Left lung (tissue), 10 donors: ENCODE data around the gene WWOX. TPM values are rescaled to one million over a fixed set of nuclear protein-coding genes. Genes with fewer than 3 reads are reported as not detected.

Experiments
- ATAC-seq: fragments of 200-7000 bp; cut with Tn5 transposase; one replicate; pipeline ENCODE4 v1.9.1; 2020; ENCODE audit warnings: moderate library complexity
- DNase-seq, 4 donors: peaks; one replicate each; pipeline ENCODE4 v3.0.0-alpha.2; 2013 to 2020
- H3K27ac ChIP-seq, 2 donors: fragments of 200-600 bp; sonication (generic) in 1 of 2; one replicate each; pipeline versions ENCODE4 v1.5.0 to v1.8.0; 2020 to 2021
- H3K27me3 ChIP-seq, 2 donors: fragments of 200-600 bp; sonication (generic) in 1 of 2; one replicate each; pipeline versions ENCODE4 v1.5.0 to v1.8.0; 2020 to 2021
- H3K36me3 ChIP-seq, 2 donors: fragments of 200-600 bp; sonication (generic) in 1 of 2; one replicate each; pipeline versions ENCODE4 v1.5.0 to v1.8.0; 2020 to 2021
- H3K4me1 ChIP-seq, 2 donors: fragments of 200-600 bp; one replicate each; pipeline ENCODE4 v1.8.0; 2021
- H3K4me3 ChIP-seq, 2 donors: fragments of 200-600 bp; sonication (generic) in 1 of 2; one replicate each; pipeline versions ENCODE4 v1.5.0 to v1.8.0; 2020 to 2021; ENCODE audit warnings: mild to moderate bottlenecking in 1 of 2
- H3K9me3 ChIP-seq, 2 donors: fragments of 200-600 bp; sonication (generic) in 1 of 2; one replicate each; pipeline versions ENCODE4 v1.5.0 to v1.8.0; 2020 to 2021
- CTCF ChIP-seq, 2 donors: fragments of 200-600 bp; sonication (generic) in 1 of 2; IDR thresholded peaks; one replicate each; pipeline versions ENCODE4 v1.5.0 to v1.8.0; 2021; ENCODE audit warnings: antibody characterized with exemption in 2 of 2
- intact Hi-C, 2 donors: fragments of 100-400 bp; cut with DNase I; formaldehyde crosslinking; loops; one replicate each; pipeline versions ENCODE4 v1.11.2 to v1.14.2; 2022
- polyA plus RNA-seq, 6 donors: library from polyadenylated mRNA; unstranded; fragments of 120-200 nt; gene quantifications; one replicate each; pipeline ENCODE4 v1.2.1, GENCODE V29; 2013; ENCODE audit not compliant: insufficient read length in 6 of 6
- total RNA-seq, 2 donors: library from RNA; stranded (reverse); fragmentation: NEBNext Ultra II Directional; extraction: Animal tissue kit (Norgen Biotek cat#: 25700); gene quantifications; one replicate each; pipeline ENCODE4 v1.2.1, GENCODE V29; 2021
- donor health status: DM: no; HTN: yes; CAD: no.
- donor health status: DM: no; HTN: no; CAD: no.

WWOX gene
- total and polyA plus RNA-seq, 8 donors: 17.2 to 40.3 (median 30.8) TPM

- Histone ChIP-seq H3K27me3 (no peaks in the 10 kb centered on the region), H3K4me3 (no peak overlapping the region), H3K27ac (no peak overlapping the region), H3K36me3 (no peaks in the 10 kb centered on the region), H3K4me1 (no peaks in the 10 kb centered on the region), H3K9me3 (no peaks in the 10 kb centered on the region)
- no peak for ATAC-seq
- TF ChIP-seq CTCF (IDR thresholded peaks at IDR 0.05): no peak
- intact Hi-C loops: no loop called here
- peak in 1 of 4 donors; percentile 60 for DNase-seq
These were observed 118.8 kb downstream of the WWOX start for GRCh38 chr16:78218279-78218678.

- intact Hi-C loops: no loop called here
- no peak for DNase-seq
- no peak for ATAC-seq
- no peak overlapping the region for H3K27ac ChIP-seq
- no peak for TF ChIP-seq CTCF (IDR thresholded peaks at IDR 0.05)
- no peak overlapping the region for H3K4me3 ChIP-seq
- no peaks in the 10 kb centered on the region for H3K36me3 ChIP-seq
- no peaks in the 10 kb centered on the region for H3K9me3 ChIP-seq
- H3K27me3 ChIP-seq: no peaks in the 10 kb centered on the region
- H3K4me1 ChIP-seq: no peaks in the 10 kb centered on the region
These were observed 119.6 kb downstream of the WWOX start for GRCh38 chr16:78218856-78219651.

GRCh38 chr16:78220571-78220970 is 121.1 kb downstream of the WWOX start:
- H3K36me3 ChIP-seq: no peaks in the 10 kb centered on the region
- DNase-seq (no peak), ATAC-seq (no peak)
- no peaks in the 10 kb centered on the region for H3K9me3 ChIP-seq
- H3K4me1 ChIP-seq: no peaks in the 10 kb centered on the region
- no peak overlapping the region for H3K4me3 ChIP-seq
- no peak for TF ChIP-seq CTCF (IDR thresholded peaks at IDR 0.05)
- H3K27me3 ChIP-seq: no peaks in the 10 kb centered on the region
- intact Hi-C loops: no loop called here
- no peak overlapping the region for H3K27ac ChIP-seq

- ATAC-seq (no peak), DNase-seq (no peak)
- Histone ChIP-seq H3K4me1 (no peaks in the 10 kb centered on the region), H3K9me3 (no peaks in the 10 kb centered on the region), H3K4me3 (no peak overlapping the region), H3K36me3 (no peaks in the 10 kb centered on the region), H3K27ac (no peak overlapping the region), H3K27me3 (no peaks in the 10 kb centered on the region)
- intact Hi-C loops: no loop called here
- TF ChIP-seq CTCF (IDR thresholded peaks at IDR 0.05): no peak
These were observed 122.4 kb downstream of the WWOX start for GRCh38 chr16:78221892-78222291.

- no peak for TF ChIP-seq CTCF (IDR thresholded peaks at IDR 0.05)
- H3K36me3 ChIP-seq: no peaks in the 10 kb centered on the region
- H3K9me3 ChIP-seq: no peaks in the 10 kb centered on the region
- no peak overlapping the region for H3K27ac ChIP-seq
- no peak for DNase-seq
- H3K4me3 ChIP-seq: no peak overlapping the region
- no peaks in the 10 kb centered on the region for H3K4me1 ChIP-seq
- no peak for ATAC-seq
- no peaks in the 10 kb centered on the region for H3K27me3 ChIP-seq
- intact Hi-C loops: no loop called here
These were observed 124.9 kb downstream of the WWOX start for GRCh38 chr16:78224342-78224741.
